ENCODE measurements around the gene RIN3. TPM values are rescaled to one million over a fixed set of nuclear protein-coding genes. Genes with fewer than 3 reads are reported as not detected.

RIN3 gene
- total RNA-seq, 1 experiment from 2014 or later = 4.8 TPM

- BruUV-seq (replicated peaks) = no TSS peak
- DNase-seq = no peak
- Histone ChIP-seq H2AFZ (ENCODE audit: low read length) (no peak overlapping the region), H3K79me2 (ENCODE audit: low read length) (no peaks in the 10 kb centered on the region), H3K4me3 (ENCODE audit: low read length) (no peak overlapping the region), H3K4me1 (ENCODE audit: insufficient read depth, low read length) (peaks cover 4% of the 10 kb centered on the region; the same call in 1 of the 2 replicates), H3K27me3 (ENCODE audit: low read length) (no peaks in the 10 kb centered on the region), H3K9ac (ENCODE audit: low read length) (no peak overlapping the region), H3K4me2 (ENCODE audit: low read length) (no peak overlapping the region), H3K9me3 (ENCODE audit: low read length) (no peaks in the 10 kb centered on the region), H4K20me1 (ENCODE audit: low read length) (no peaks in the 10 kb centered on the region), H3F3A (ENCODE audit: low read length, unreplicated experiment) (no peaks in the 10 kb centered on the region), H3K9me2 (replicated peaks; ENCODE audit: low read length) (no peaks in the 10 kb centered on the region), H3K27ac (ENCODE audit: low read length) (no peak overlapping the region), H3K36me3 (ENCODE audit: low read depth, low read length) (no peaks in the 10 kb centered on the region)
- no peak for ATAC-seq
- no peak for TF ChIP-seq CTCF (conservative IDR thresholded peaks at IDR 0.05; ENCODE audit: low read depth, low read length)
- no peak for TF ChIP-seq EZH2 (IDR thresholded peaks at IDR 0.05; ENCODE audit: low read length, unreplicated experiment)
- TF ChIP-seq EZH2phosphoT487 (IDR thresholded peaks at IDR 0.05; ENCODE audit: borderline replicate concordance, low read length) = no peak
- intact Hi-C loops (cut with micrococcal nuclease) = no loop called here
- POLR2A ChIA-PET (ENCODE audit: unreplicated experiment) = no interaction called here
- CTCF ChIA-PET = no interaction called here
Measured at GRCh38 chr14:92575748-92576303, 62.2 kb downstream of the RIN3 start.

- H3K9me2 ChIP-seq (replicated peaks; ENCODE audit: low read length) = no peaks in the 10 kb centered on the region
- no peak for ATAC-seq
- intact Hi-C loops (cut with micrococcal nuclease) = no loop called here
- no peak for DNase-seq
- H3F3A ChIP-seq (ENCODE audit: low read length, unreplicated experiment) = no peaks in the 10 kb centered on the region
- BruUV-seq (replicated peaks) = no TSS peak
- ChIA-PET CTCF (no interaction called here), POLR2A (ENCODE audit: unreplicated experiment) (no interaction called here)
- H3K79me2 ChIP-seq (ENCODE audit: low read length) = no peaks in the 10 kb centered on the region
- no peaks in the 10 kb centered on the region for H3K36me3 ChIP-seq (ENCODE audit: low read depth, low read length)
- TF ChIP-seq CTCF (conservative IDR thresholded peaks at IDR 0.05; ENCODE audit: low read depth, low read length) = no peak
- peaks cover 4% of the 10 kb centered on the region; the same call in 1 of the 2 replicates for H3K4me1 ChIP-seq (ENCODE audit: insufficient read depth, low read length)
- no peak overlapping the region for H3K27ac ChIP-seq (ENCODE audit: low read length)
- H4K20me1 ChIP-seq (ENCODE audit: low read length) = no peaks in the 10 kb centered on the region
- H3K4me2 ChIP-seq (ENCODE audit: low read length) = no peak overlapping the region
- no peak overlapping the region for H2AFZ ChIP-seq (ENCODE audit: low read length)
- H3K27me3 ChIP-seq (ENCODE audit: low read length) = no peaks in the 10 kb centered on the region
- H3K4me3 ChIP-seq (ENCODE audit: low read length) = no peak overlapping the region
- no peak overlapping the region for H3K9ac ChIP-seq (ENCODE audit: low read length)
- no peaks in the 10 kb centered on the region for H3K9me3 ChIP-seq (ENCODE audit: low read length)
Measured at GRCh38 chr14:92577321-92577742, 63.8 kb downstream of the RIN3 start.

- H3K9me2 ChIP-seq (replicated peaks; ENCODE audit: low read length) = no peaks in the 10 kb centered on the region
- H3K27me3 ChIP-seq (ENCODE audit: low read length) = no peaks in the 10 kb centered on the region
- no peak overlapping the region for H3K27ac ChIP-seq (ENCODE audit: low read length)
- no peaks in the 10 kb centered on the region for H3K79me2 ChIP-seq (ENCODE audit: low read length)
- no peak for TF ChIP-seq EZH2phosphoT487 (IDR thresholded peaks at IDR 0.05; ENCODE audit: borderline replicate concordance, low read length)
- no peak for TF ChIP-seq CTCF (conservative IDR thresholded peaks at IDR 0.05; ENCODE audit: low read depth, low read length)
- no peak for TF ChIP-seq EZH2 (IDR thresholded peaks at IDR 0.05; ENCODE audit: low read length, unreplicated experiment)
- H3K9ac ChIP-seq (ENCODE audit: low read length) = no peak overlapping the region
- intact Hi-C loops (cut with micrococcal nuclease) = no loop called here
- BruUV-seq (replicated peaks) = no TSS peak
- no peak overlapping the region for H3K4me2 ChIP-seq (ENCODE audit: low read length)
- no peak overlapping the region for H2AFZ ChIP-seq (ENCODE audit: low read length)
- H3K4me1 ChIP-seq (ENCODE audit: insufficient read depth, low read length) = peaks cover 4% of the 10 kb centered on the region; the same call in 1 of the 2 replicates
- ChIA-PET POLR2A (ENCODE audit: unreplicated experiment) (no interaction called here), CTCF (no interaction called here)
- no peaks in the 10 kb centered on the region for H3F3A ChIP-seq (ENCODE audit: low read length, unreplicated experiment)
- no peaks in the 10 kb centered on the region for H3K36me3 ChIP-seq (ENCODE audit: low read depth, low read length)
- no peaks in the 10 kb centered on the region for H3K9me3 ChIP-seq (ENCODE audit: low read length)
- DNase-seq = peak; percentile 75
- no peaks in the 10 kb centered on the region for H4K20me1 ChIP-seq (ENCODE audit: low read length)
- H3K4me3 ChIP-seq (ENCODE audit: low read length) = no peak overlapping the region
- ATAC-seq = peak; percentile 84
Measured at GRCh38 chr14:92578511-92578910, 64.9 kb downstream of the RIN3 start.

Data from PC-3 (cell line).